Measurements from ENCODE around the gene USP6. TPM values are rescaled to one million over a fixed set of nuclear protein-coding genes. Genes with fewer than 3 reads are reported as not detected.

Gene USP6
- total and polyA plus RNA-seq, 2 of the 4 experiments (the other 2 are of a cell fraction): 0.02 TPM; not detected in 1

GRCh38 chr17:5118219-5118618 is 2.4 kb downstream of the USP6 start:
- 86% methylated on average over 1 of the region's 6 CpGs; no CpG with 5 or more reads in 1 of the 2 experiments for WGBS, 2 experiments (ENCODE audit: extremely low coverage in 2 of 2, insufficient read length in 1 of 2)
- H2AK9ac ChIP-seq (replicated peaks; ENCODE audit: low read depth, low read length, poor library complexity): no peak overlapping the region
- no peak overlapping the region for H3K14ac ChIP-seq (replicated peaks; ENCODE audit: low read depth, low read length)
- no peaks in the 10 kb centered on the region for H3K4me1 ChIP-seq (ENCODE audit: control insufficient read depth, insufficient read depth, low read length)
- H3K79me1 ChIP-seq (ENCODE audit: low read depth in 1 of 2, low read length in 2 of 2): no peaks in the 10 kb centered on the region
- H3K56ac ChIP-seq (ENCODE audit: extremely low read depth, insufficient read depth, low read length): no peak overlapping the region
- in situ Hi-C loops (cut with MboI; ENCODE audit: low sequenced_read_pairs): no loop called here
- no peak overlapping the region for H3K4me2 ChIP-seq (ENCODE audit: low read depth, low read length)
- CTCF ChIA-PET: no interaction called here
- H3K27me3 ChIP-seq (ENCODE audit: control insufficient read depth, insufficient read depth, low read length): peaks cover 56% of the 10 kb centered on the region
- H3K9ac ChIP-seq (ENCODE audit: low read depth, low read length): no peak overlapping the region
- TF ChIP-seq MAFK (IDR thresholded peaks at IDR 0.05; ENCODE audit: low read depth, low read length) (no peak), RAD21 (IDR thresholded peaks at IDR 0.05; ENCODE audit: low read length) (no peak), NFE2L2 (IDR thresholded peaks at IDR 0.05; ENCODE audit: low read depth, low read length) (no peak), USF2 (IDR thresholded peaks at IDR 0.05; ENCODE audit: low read depth, low read length) (no peak), FOS (IDR thresholded peaks at IDR 0.05; ENCODE audit: low read depth, low read length) (no peak), MAZ (IDR thresholded peaks at IDR 0.05; ENCODE audit: borderline replicate concordance, low read depth, low read length) (no peak), BHLHE40 (IDR thresholded peaks at IDR 0.05; ENCODE audit: low read depth, low read length) (no peak), CTCF (conservative IDR thresholded peaks at IDR 0.05; ENCODE audit: low read depth, low read length) (no peak), POLR2A (IDR thresholded peaks at IDR 0.05; ENCODE audit: low read depth, low read length) (no peak), RCOR1 (IDR thresholded peaks at IDR 0.05; ENCODE audit: insufficient replicate concordance, low read length) (no peak), RFX5 (IDR thresholded peaks at IDR 0.05; ENCODE audit: low read depth, low read length) (no peak), SMC3 (IDR thresholded peaks at IDR 0.05; ENCODE audit: low read depth, low read length) (no peak), ELK1 (IDR thresholded peaks at IDR 0.05; ENCODE audit: borderline replicate concordance, low read depth, low read length) (no peak), CEBPB (IDR thresholded peaks at IDR 0.05; ENCODE audit: low read depth, low read length) (no peak), CHD1 (IDR thresholded peaks at IDR 0.05; ENCODE audit: low read depth, low read length) (no peak), MXI1 (IDR thresholded peaks at IDR 0.05; ENCODE audit: borderline replicate concordance, low read depth, low read length) (no peak)
- no peak overlapping the region for H3K23ac ChIP-seq (ENCODE audit: low read depth, low read length)
- no peak overlapping the region for H2AK5ac ChIP-seq (ENCODE audit: low read depth, low read length)
- no peak overlapping the region for H3K18ac ChIP-seq (ENCODE audit: low read depth, low read length)
- no peaks in the 10 kb centered on the region for H3K36me3 ChIP-seq (ENCODE audit: control insufficient read depth, insufficient read depth, low read length)
- no peak overlapping the region for H2BK120ac ChIP-seq (ENCODE audit: low read depth, low read length)
- no peak overlapping the region for H4K91ac ChIP-seq (ENCODE audit: insufficient read depth, low read depth, low read length)
- H2BK15ac ChIP-seq (ENCODE audit: low read depth, low read length): no peak overlapping the region
- H4K20me1 ChIP-seq (ENCODE audit: insufficient read depth, low read length): no peaks in the 10 kb centered on the region
- no peak overlapping the region for H4K5ac ChIP-seq (ENCODE audit: low read depth, low read length)
- POLR2A ChIA-PET (ENCODE audit: unreplicated experiment): no interaction called here
- DNase-seq (no peak), ATAC-seq (ENCODE audit: low read depth) (no peak)
- H2BK5ac ChIP-seq (ENCODE audit: low read depth, low read length, poor library complexity, severe bottlenecking): no peak overlapping the region
- dilution Hi-C loops (cut with HindIII; ENCODE audit: low sequenced_read_pairs, unreplicated experiment): no loop called here
- intact Hi-C loops (cut with micrococcal nuclease): no loop called here
- H3K9me1 ChIP-seq (ENCODE audit: insufficient read depth, low read length): no peaks in the 10 kb centered on the region
- H3K27ac ChIP-seq (ENCODE audit: insufficient read depth, low read length): no peak overlapping the region
- no peak overlapping the region for H2AFZ ChIP-seq (replicated peaks; ENCODE audit: low read length, poor library complexity)
- no TSS peak for BruUV-seq (replicated peaks)
- H2BK20ac ChIP-seq (ENCODE audit: low read depth, low read length): no peak overlapping the region
- no peak overlapping the region for H4K8ac ChIP-seq (ENCODE audit: low read depth in 2 of 2, low read length in 2 of 2)
- peaks cover 19% of the 10 kb centered on the region for H3K9me3 ChIP-seq (ENCODE audit: control insufficient read depth, insufficient read depth, low read length)
- no peak overlapping the region for H3K4ac ChIP-seq (ENCODE audit: low read depth, low read length)
- H3K4me3 ChIP-seq (ENCODE audit: insufficient read depth, low read depth, low read length): no peak overlapping the region

Measured in IMR-90 (cell line).